Measurements from ENCODE around the gene TENM3.

Gene TENM3

DNA sequence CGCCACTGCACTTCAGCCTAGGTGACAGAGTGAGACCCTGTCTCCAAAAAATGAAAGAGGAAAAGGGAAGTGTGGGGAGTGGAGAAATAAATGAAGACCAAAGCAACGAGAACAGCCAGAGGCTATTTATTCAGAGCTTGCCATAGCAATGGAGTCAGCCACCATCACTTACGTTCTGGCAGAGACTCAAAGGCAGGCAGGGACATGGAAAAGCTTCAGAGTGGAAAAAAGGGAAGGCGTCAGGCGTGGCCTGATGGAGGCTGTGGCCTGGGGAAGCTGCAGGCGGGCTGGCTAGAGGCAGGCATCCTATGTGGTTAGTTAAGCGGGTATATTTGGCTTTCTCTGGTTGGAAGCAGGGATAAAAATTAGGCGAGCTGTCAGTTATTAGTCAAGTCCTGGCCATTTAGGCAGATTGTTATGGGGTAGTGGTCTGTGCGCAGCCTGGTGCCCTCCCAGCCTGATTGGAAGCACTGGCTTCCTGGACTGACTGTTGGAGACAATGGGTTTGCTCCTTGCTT lies 600.7 kb downstream of the TENM3 start:
- DNase-seq (ENCODE audit: low spot score), result no peak

DNA sequence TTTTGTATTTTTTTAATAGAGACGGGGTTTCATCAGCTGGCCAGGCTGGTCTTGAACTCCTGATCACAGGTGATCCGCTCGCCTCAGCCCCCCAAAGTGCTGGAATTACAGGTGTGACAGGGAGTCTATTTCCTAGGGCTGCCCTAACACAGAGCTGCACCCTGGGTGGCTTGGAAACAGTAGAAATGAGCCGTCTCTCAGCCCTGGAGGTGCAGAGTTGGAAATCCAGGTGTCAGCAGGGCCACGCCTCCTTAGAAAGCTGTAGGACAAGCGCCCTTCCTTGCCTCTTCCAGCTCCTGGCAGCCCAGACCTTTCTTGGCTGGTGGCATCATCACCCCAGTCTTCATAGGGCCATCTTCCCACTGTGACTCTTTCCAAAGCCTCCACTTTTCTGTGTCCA lies 602.4 kb downstream of the TENM3 start:
- DNase-seq (ENCODE audit: low spot score), result no peak

DNA sequence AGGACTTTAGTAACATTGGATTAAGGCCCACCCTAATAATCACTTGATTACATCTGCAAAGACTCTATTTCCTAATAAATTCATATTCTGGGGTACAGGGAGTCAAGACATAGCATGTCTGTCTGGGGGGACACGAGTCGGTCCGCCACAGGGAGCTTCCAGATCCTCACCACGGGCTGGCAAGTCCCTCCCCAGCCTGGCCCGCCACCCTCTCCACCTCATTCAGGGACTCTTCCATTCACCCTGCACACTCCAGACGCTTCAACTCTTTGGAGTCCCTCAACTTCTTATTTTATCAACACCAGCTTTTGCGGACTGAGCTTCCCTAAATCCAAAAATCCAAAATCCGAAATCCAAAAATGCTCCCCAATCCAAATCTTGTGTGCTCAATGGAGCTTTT lies 602.8 kb downstream of the TENM3 start:
- no peak for DNase-seq (ENCODE audit: low spot score)

DNA sequence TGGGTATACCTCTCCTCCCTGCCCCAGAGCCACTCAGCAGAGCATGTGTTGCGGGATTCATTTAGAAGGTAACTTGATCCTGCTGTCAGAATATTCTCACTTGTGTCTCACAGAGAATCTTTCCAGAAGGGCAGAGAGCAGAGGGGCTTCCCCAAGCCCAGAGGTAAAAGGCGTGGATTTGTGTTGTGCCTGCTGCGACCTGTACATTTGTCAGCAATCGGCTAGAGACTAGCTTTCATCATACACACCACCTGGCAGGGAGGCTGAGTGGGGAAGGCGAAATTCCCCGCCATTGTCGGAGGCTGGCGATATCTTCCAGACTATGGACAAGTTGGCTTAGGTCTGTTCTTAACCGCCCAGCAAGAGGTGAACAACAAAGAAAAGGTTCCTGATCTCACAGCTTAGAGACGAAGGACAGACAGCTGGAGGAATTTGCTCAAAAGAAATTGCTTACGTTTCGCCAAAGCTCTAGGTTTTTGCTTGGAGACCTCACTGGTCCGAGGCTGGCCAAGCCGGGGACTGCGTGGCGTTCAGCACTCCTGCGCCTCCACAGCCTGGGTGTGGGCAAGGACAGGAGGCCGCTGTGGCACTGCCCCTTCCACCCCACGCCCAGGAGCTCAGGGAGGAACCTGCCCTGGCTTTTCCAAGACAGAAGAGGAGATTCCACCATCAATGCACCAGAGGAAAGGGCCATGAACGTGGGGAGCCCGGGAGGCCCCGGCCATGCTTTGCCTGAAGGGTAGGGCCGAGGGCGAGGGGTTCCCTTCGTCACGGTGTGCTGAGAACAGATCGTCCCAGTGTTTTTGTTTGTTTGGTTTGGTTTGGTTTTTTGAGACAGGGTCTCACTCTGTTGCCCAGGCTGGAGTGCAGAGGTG lies 604.6 kb downstream of the TENM3 start:
- no peak for DNase-seq (ENCODE audit: low spot score)

DNA sequence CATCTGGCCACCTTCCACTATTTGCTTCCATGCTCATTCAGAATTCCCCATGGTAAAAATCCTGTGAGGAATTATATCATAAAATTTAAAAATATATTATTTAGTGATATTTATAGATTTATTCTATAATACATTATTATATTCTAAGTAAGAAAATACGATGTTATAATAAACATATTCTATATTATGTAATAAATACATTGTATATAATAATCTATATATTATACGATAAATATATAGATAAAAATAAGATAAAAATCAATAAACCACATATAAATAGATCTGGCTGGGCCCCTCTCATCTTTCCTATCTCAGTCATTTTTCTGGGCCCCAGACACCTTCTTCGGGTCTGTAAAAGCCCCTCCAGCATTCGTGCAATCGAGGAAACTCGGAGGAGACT lies 605.5 kb downstream of the TENM3 start:
- DNase-seq (ENCODE audit: low spot score), result no peak
